ENCODE data around the gene TOX3. TPM values are rescaled to one million over a fixed set of nuclear protein-coding genes. Genes with fewer than 3 reads are reported as not detected.

The TOX3 gene
- total and polyA plus RNA-seq, 2 of the 8 experiments (the other 6 are each of a cell fraction or from before 2014, with no cell fraction given) = 16.7 to 31.2 TPM

- Histone ChIP-seq H2BK5ac (ENCODE audit: low read depth, low read length) (no peak overlapping the region), H3K36me3 (ENCODE audit: control insufficient read depth in 2 of 4, insufficient read depth in 4 of 4, low read length in 3 of 4) (peaks cover 0 to 17% (median 2%) of the 10 kb centered on the region in 4 experiments; a peak in 3 of 8 replicates), H4K91ac (replicated peaks; ENCODE audit: insufficient read length, low read length) (no peak overlapping the region), H3K14ac (ENCODE audit: insufficient read length) (no peak overlapping the region), H3K27me3 (replicated peaks in 1 of 4; ENCODE audit: control insufficient read depth in 3 of 4, extremely low read depth in 1 of 4, insufficient read depth in 3 of 4, low read length in 3 of 4) (no peaks in the 10 kb centered on the region), H4K20me1 (replicated peaks in 1 of 2; ENCODE audit: control insufficient read depth in 1 of 2, insufficient read depth in 2 of 2, low read length in 2 of 2) (peaks cover 0 to 8% of the 10 kb centered on the region in 2 experiments), H2BK15ac (ENCODE audit: low read length) (no peak overlapping the region), H3K23me2 (ENCODE audit: low read depth, low read length) (peaks cover 9% of the 10 kb centered on the region; the same call in 1 of the 2 replicates), H4K5ac (ENCODE audit: insufficient read length, low read depth, low read length) (no peak overlapping the region), H2AK5ac (ENCODE audit: low read depth, low read length) (no peak overlapping the region), H3K9ac (replicated peaks in 1 of 4; ENCODE audit: extremely low read depth in 1 of 4, low read depth in 3 of 4, low read length in 3 of 4) (no peak overlapping the region), H3K79me1 (ENCODE audit: low read depth, low read length) (peaks cover 6% of the 10 kb centered on the region; the same call in 1 of the 2 replicates), H3K4me1 (replicated peaks in 1 of 4; ENCODE audit: control insufficient read depth in 3 of 4, insufficient read depth in 4 of 4, low read length in 3 of 4) (peaks cover 0 to 8% (median 2%) of the 10 kb centered on the region in 4 experiments; a peak in 2 of 7 replicates), H2BK120ac (replicated peaks; ENCODE audit: low read depth, low read length) (no peak overlapping the region), H3K4me3 (ENCODE audit: extremely low read depth in 1 of 4, insufficient read depth in 2 of 4, low read depth in 3 of 4, low read length in 4 of 4) (no peak overlapping the region), H3K9me3 (ENCODE audit: insufficient read depth in 2 of 2, low read depth in 1 of 2, low read length in 1 of 2) (no peaks in the 10 kb centered on the region), H2BK12ac (ENCODE audit: low read depth, low read length) (no peak overlapping the region), H3K4ac (replicated peaks; ENCODE audit: insufficient read length, low read depth, low read length) (no peak overlapping the region), H3K4me2 (ENCODE audit: insufficient read depth in 1 of 2, low read depth in 2 of 2, low read length in 2 of 2) (no peak overlapping the region), H2AFZ (ENCODE audit: low read length) (no peak overlapping the region), H3K79me2 (ENCODE audit: control insufficient read depth in 1 of 2, insufficient read depth in 2 of 2, low read length in 2 of 2) (peaks cover 29 to 99% of the 10 kb centered on the region in 2 experiments; a peak in 3 of 4 replicates), H3K27ac (ENCODE audit: low read depth, low read length) (no peak overlapping the region), H3K18ac (ENCODE audit: extremely low read depth, low read length) (no peak overlapping the region), H3K23ac (ENCODE audit: insufficient read length) (no peak overlapping the region), H4K8ac (ENCODE audit: extremely low read depth, insufficient read depth, low read length) (no peak overlapping the region), H2BK20ac (ENCODE audit: low read length) (no peak overlapping the region), H3K56ac (replicated peaks; ENCODE audit: insufficient read length, low read depth, low read length) (no peak overlapping the region)
- TF ChIP-seq CHD2 (IDR thresholded peaks at IDR 0.05; ENCODE audit: low read length) = no peak
- TF ChIP-seq SIRT6 (IDR thresholded peaks at IDR 0.05; ENCODE audit: low read length) = no peak
- TF ChIP-seq SIN3A (conservative IDR thresholded peaks at IDR 0.05 in 1 of 2, IDR thresholded peaks at IDR 0.05 in 1 of 2; ENCODE audit: low read depth in 1 of 2, low read length in 2 of 2) = no peak
- TF ChIP-seq SP4 (IDR thresholded peaks at IDR 0.05; ENCODE audit: low read length) = no peak
- TF ChIP-seq CEBPB (IDR thresholded peaks at IDR 0.05; ENCODE audit: low read depth, low read length) = no peak
- no peak for TF ChIP-seq TBP (IDR thresholded peaks at IDR 0.05; ENCODE audit: low read depth, low read length)
- WGBS, 2 experiments (ENCODE audit: extremely low coverage in 1 of 2, insufficient coverage in 1 of 2, insufficient read length in 1 of 2, insufficient replicate concordance in 2 of 2, low coverage in 1 of 2, low lambda C conversion rate in 2 of 2, missing lambda C conversion rate in 1 of 2) = 94% methylated on average over 2 of the region's 2 CpGs; no CpG with 5 or more reads in 1 of the 2 experiments
- CTCF ChIA-PET (ENCODE audit: partially characterized antibody) = interaction anchor here (1.3 kb wide), 1 partner anchor 12 kb away, joined by 3 read pairs; no protein-coding TSS in a partner anchor
- DNase-seq (ENCODE audit: low read depth in 1 of 2, low spot score in 2 of 2) (no peak), FAIRE-seq (no peak)
- POLR2A ChIA-PET (ENCODE audit: partially characterized antibody) = interaction anchor here (2.1 kb wide), 1 partner anchor 14 kb away, joined by 7 read pairs; no protein-coding TSS in a partner anchor
Observed at GRCh38 chr16:52540910-52541309, 6.0 kb downstream of the TOX3 start.

All from H1 (cell line).